Activated naive CD8-positive, alpha-beta T cell treated with anti-CD3 and anti-CD28 coated beads, Interleukin-2, amount 10 ng/mL, durations not matched to agents 7 days and 5 days (primary cell): ENCODE results near the gene DGCR6L. TPM values are rescaled to one million over a fixed set of nuclear protein-coding genes. Genes with fewer than 3 reads are reported as not detected.
A peak's percentile ranks its signal among the peaks of the same experiment; 100 is the strongest.

Experiments used
- ATAC-seq: fragments of 150-1000 bp; cut with Tn5 transposase; one replicate; pipeline ENCODE4 v1.10.0; 2021; ENCODE audit warnings: low read depth, moderate library complexity
- POLR2A ChIA-PET: fragments of 350-600 bp; sonication (Branson Sonifier 250); formaldehyde crosslinking; loops from one replicate; lab custom pipeline; 2021; ENCODE audit warnings: antibody characterized with exemption; lab: Charles Lee
- DNase-seq: peaks from one replicate; pipeline ENCODE4 v3.0.0; 2021
- H3K27ac Mint-ChIP-seq: one replicate; pipeline ENCODE4 v1.8.0; 2022; ENCODE audit warnings: mild to moderate bottlenecking, mixed read lengths
- H3K27me3 Mint-ChIP-seq: one replicate; pipeline ENCODE4 v1.8.0; 2022; ENCODE audit warnings: mild to moderate bottlenecking, moderate library complexity, mixed read lengths
- H3K36me3 Mint-ChIP-seq: one replicate; pipeline ENCODE4 v1.8.0; 2021; ENCODE audit warnings: mild to moderate bottlenecking, mixed read lengths
- H3K4me1 Mint-ChIP-seq: one replicate; pipeline ENCODE4 v1.8.0; 2021; ENCODE audit warnings: mixed read lengths
- H3K4me3 Mint-ChIP-seq: one replicate; pipeline ENCODE4 v1.8.0; 2022; ENCODE audit warnings: mild to moderate bottlenecking, moderate library complexity, mixed read lengths
- H3K9me3 Mint-ChIP-seq: one replicate; pipeline ENCODE4 v1.8.0; 2021; ENCODE audit warnings: mixed read lengths
- total RNA-seq, 2 experiments: library from RNA; stranded (reverse); gene quantifications; one replicate each; pipeline ENCODE4 v1.2.3, GENCODE V29; 2021

DGCR6L gene
- total RNA-seq, 2 experiments from 2014 or later = 39.7 to 45.7 TPM

- no peaks in the 10 kb centered on the region for H3K36me3 Mint-ChIP-seq
These were observed 20.1 kb downstream of the DGCR6L start for GRCh38 chr22:20299746-20300136.

GRCh38 chr22:20298803-20299745 lies 20.8 kb downstream of the DGCR6L start:
- H3K9me3 Mint-ChIP-seq = no peaks in the 10 kb centered on the region
- H3K27ac Mint-ChIP-seq = no peak overlapping the region
- no peaks in the 10 kb centered on the region for H3K4me1 Mint-ChIP-seq
- ATAC-seq = peak; percentile 81
- H3K4me3 Mint-ChIP-seq = peak overlapping the region; percentile 80
- H3K27me3 Mint-ChIP-seq = peaks cover 20% of the 10 kb centered on the region
- POLR2A ChIA-PET = interaction anchor here (1.3 kb wide), 1 partner anchor 21 kb away, joined by 4 read pairs; the partner anchor contains the start of gene DGCR6L
- peak; percentile 89 for DNase-seq
- H3K36me3 Mint-ChIP-seq = no peaks in the 10 kb centered on the region

More at GRCh38 chr22:20299746-20300136, 20.1 kb downstream of the DGCR6L start:
- peak; percentile 44 for ATAC-seq
- Mint-ChIP-seq H3K27me3 (peaks cover 20% of the 10 kb centered on the region), H3K4me3 (peak overlapping the region; percentile 51), H3K9me3 (no peaks in the 10 kb centered on the region), H3K4me1 (no peaks in the 10 kb centered on the region), H3K27ac (no peak overlapping the region)
- DNase-seq = no peak
- POLR2A ChIA-PET = interaction anchor here (1.3 kb wide), 1 partner anchor 20 kb away, joined by 4 read pairs; the partner anchor contains the start of gene DGCR6L

GRCh38 chr22:20298110-20298802 lies 21.6 kb downstream of the DGCR6L start:
- ATAC-seq = no peak
- Mint-ChIP-seq H3K4me1 (no peaks in the 10 kb centered on the region), H3K4me3 (peak overlapping the region; percentile 66), H3K27me3 (peaks cover 20% of the 10 kb centered on the region), H3K36me3 (no peaks in the 10 kb centered on the region), H3K27ac (peak overlapping the region; percentile 28), H3K9me3 (no peaks in the 10 kb centered on the region)
- POLR2A ChIA-PET = interaction anchor here (1.3 kb wide), 1 partner anchor 22 kb away, joined by 4 read pairs; the partner anchor contains the start of gene DGCR6L
- DNase-seq = no peak

- H3K4me3 Mint-ChIP-seq = peak overlapping the region; percentile 66
- POLR2A ChIA-PET = no interaction called here
- DNase-seq = no peak
- no peak for ATAC-seq
- no peaks in the 10 kb centered on the region for H3K4me1 Mint-ChIP-seq
- peak overlapping the region; percentile 28 for H3K27ac Mint-ChIP-seq
- no peaks in the 10 kb centered on the region for H3K36me3 Mint-ChIP-seq
- H3K9me3 Mint-ChIP-seq = no peaks in the 10 kb centered on the region
- H3K27me3 Mint-ChIP-seq = peaks cover 18% of the 10 kb centered on the region
These were observed 22.3 kb downstream of the DGCR6L start for GRCh38 chr22:20297414-20298109.

- ATAC-seq (no peak), DNase-seq (no peak)
- Mint-ChIP-seq H3K27ac (no peak overlapping the region), H3K4me3 (no peak overlapping the region), H3K27me3 (peaks cover 16% of the 10 kb centered on the region), H3K9me3 (no peaks in the 10 kb centered on the region), H3K36me3 (no peaks in the 10 kb centered on the region), H3K4me1 (no peaks in the 10 kb centered on the region)
- POLR2A ChIA-PET = no interaction called here
These were observed 23.3 kb downstream of the DGCR6L start for GRCh38 chr22:20296598-20296997.

GRCh38 chr22:20295262-20296064 lies 24.4 kb downstream of the DGCR6L start:
- DNase-seq = no peak
- H3K4me3 Mint-ChIP-seq = no peak overlapping the region

GRCh38 chr22:20292673-20293232 lies 27.1 kb downstream of the DGCR6L start:
- peaks cover 1% of the 10 kb centered on the region for H3K27me3 Mint-ChIP-seq
- no peak overlapping the region for H3K27ac Mint-ChIP-seq
- H3K4me1 Mint-ChIP-seq = no peaks in the 10 kb centered on the region

More at GRCh38 chr22:20295262-20296064, 24.4 kb downstream of the DGCR6L start:
- Mint-ChIP-seq H3K27me3 (peaks cover 5% of the 10 kb centered on the region), H3K4me1 (no peaks in the 10 kb centered on the region), H3K27ac (no peak overlapping the region), H3K9me3 (no peaks in the 10 kb centered on the region), H3K36me3 (no peaks in the 10 kb centered on the region)
- ATAC-seq = no peak
- POLR2A ChIA-PET = no interaction called here

GRCh38 chr22:20292108-20292507 lies 27.8 kb downstream of the DGCR6L start:
- no peak for ATAC-seq
- Mint-ChIP-seq H3K27ac (no peak overlapping the region), H3K27me3 (peaks cover 1% of the 10 kb centered on the region), H3K36me3 (no peaks in the 10 kb centered on the region), H3K9me3 (no peaks in the 10 kb centered on the region), H3K4me1 (no peaks in the 10 kb centered on the region), H3K4me3 (no peak overlapping the region)
- POLR2A ChIA-PET = no interaction called here
- no peak for DNase-seq

More at GRCh38 chr22:20292673-20293232, 27.1 kb downstream of the DGCR6L start:
- DNase-seq = no peak
- no peak overlapping the region for H3K4me3 Mint-ChIP-seq
- H3K36me3 Mint-ChIP-seq = no peaks in the 10 kb centered on the region
- no peak for ATAC-seq
- no peaks in the 10 kb centered on the region for H3K9me3 Mint-ChIP-seq
- POLR2A ChIA-PET = no interaction called here

GRCh38 chr22:20291604-20292063 lies 28.2 kb downstream of the DGCR6L start:
- DNase-seq (no peak), ATAC-seq (no peak)
- Mint-ChIP-seq H3K27me3 (peaks cover 1% of the 10 kb centered on the region), H3K4me3 (no peak overlapping the region), H3K9me3 (no peaks in the 10 kb centered on the region), H3K36me3 (no peaks in the 10 kb centered on the region), H3K4me1 (no peaks in the 10 kb centered on the region), H3K27ac (no peak overlapping the region)
- POLR2A ChIA-PET = no interaction called here

- H3K36me3 Mint-ChIP-seq = no peaks in the 10 kb centered on the region
These were observed 28.6 kb downstream of the DGCR6L start for GRCh38 chr22:20291249-20291586.

GRCh38 chr22:20290578-20291248 lies 29.1 kb downstream of the DGCR6L start:
- H3K36me3 Mint-ChIP-seq = no peaks in the 10 kb centered on the region
- no peak for DNase-seq
- no peaks in the 10 kb centered on the region for H3K4me1 Mint-ChIP-seq
- no peak overlapping the region for H3K4me3 Mint-ChIP-seq
- no peaks in the 10 kb centered on the region for H3K9me3 Mint-ChIP-seq
- POLR2A ChIA-PET = no interaction called here
- peaks cover 1% of the 10 kb centered on the region for H3K27me3 Mint-ChIP-seq
- no peak overlapping the region for H3K27ac Mint-ChIP-seq
- ATAC-seq = no peak

More at GRCh38 chr22:20291249-20291586, 28.6 kb downstream of the DGCR6L start:
- DNase-seq = no peak
- POLR2A ChIA-PET = no interaction called here
- no peak for ATAC-seq
- no peaks in the 10 kb centered on the region for H3K4me1 Mint-ChIP-seq
- no peaks in the 10 kb centered on the region for H3K9me3 Mint-ChIP-seq
- H3K27ac Mint-ChIP-seq = no peak overlapping the region
- H3K4me3 Mint-ChIP-seq = no peak overlapping the region
- peaks cover 1% of the 10 kb centered on the region for H3K27me3 Mint-ChIP-seq

GRCh38 chr22:20290045-20290392 lies 29.8 kb downstream of the DGCR6L start:
- Mint-ChIP-seq H3K4me1 (no peaks in the 10 kb centered on the region), H3K27ac (no peak overlapping the region), H3K4me3 (no peak overlapping the region), H3K9me3 (no peaks in the 10 kb centered on the region), H3K27me3 (peaks cover 1% of the 10 kb centered on the region), H3K36me3 (no peaks in the 10 kb centered on the region)
- ATAC-seq = no peak
- POLR2A ChIA-PET = no interaction called here
- DNase-seq = no peak
